Neuron (in vitro differentiated cells): ENCODE measurements around the gene FBH1.
"Not testable (repeated sequence)": the region's sequence is repeated elsewhere in the genome, so short reads cannot be mapped to it uniquely, and the experiment has no call there.

Experiments used
- H2AFZ ChIP-seq: one replicate; pipeline ENCODE4 v1.6.1; 2013; ENCODE audit warnings: low read depth, mild to moderate bottlenecking, inconsistent platforms, low read length, moderate library complexity
- H3K27me3 ChIP-seq: one replicate; pipeline ENCODE4 v1.6.1; 2013; ENCODE audit warnings: low read length; ENCODE audit not compliant: insufficient read depth
- H3K36me3 ChIP-seq: one replicate; pipeline ENCODE4 v1.6.1; 2013; ENCODE audit warnings: low read length; ENCODE audit not compliant: insufficient read depth
- H3K4me1 ChIP-seq: one replicate; pipeline ENCODE4 v1.6.1; 2013; ENCODE audit warnings: low read length; ENCODE audit not compliant: insufficient read depth
- H3K4me3 ChIP-seq: 2 replicates; pipeline ENCODE4 v1.5.1; 2013; ENCODE audit warnings: mild to moderate bottlenecking, low read length, moderate library complexity
- H3K9me3 ChIP-seq: one replicate; pipeline ENCODE4 v1.6.1; 2013; ENCODE audit warnings: low read length

Gene FBH1

GRCh38 chr10:5862981-5863685 is 26.9 kb upstream of the FBH1 start:
- H3K9me3 ChIP-seq, H3K27me3 ChIP-seq, H3K4me3 ChIP-seq, H2AFZ ChIP-seq, H3K36me3 ChIP-seq, H3K4me1 ChIP-seq: not testable (repeated sequence)

DNA sequence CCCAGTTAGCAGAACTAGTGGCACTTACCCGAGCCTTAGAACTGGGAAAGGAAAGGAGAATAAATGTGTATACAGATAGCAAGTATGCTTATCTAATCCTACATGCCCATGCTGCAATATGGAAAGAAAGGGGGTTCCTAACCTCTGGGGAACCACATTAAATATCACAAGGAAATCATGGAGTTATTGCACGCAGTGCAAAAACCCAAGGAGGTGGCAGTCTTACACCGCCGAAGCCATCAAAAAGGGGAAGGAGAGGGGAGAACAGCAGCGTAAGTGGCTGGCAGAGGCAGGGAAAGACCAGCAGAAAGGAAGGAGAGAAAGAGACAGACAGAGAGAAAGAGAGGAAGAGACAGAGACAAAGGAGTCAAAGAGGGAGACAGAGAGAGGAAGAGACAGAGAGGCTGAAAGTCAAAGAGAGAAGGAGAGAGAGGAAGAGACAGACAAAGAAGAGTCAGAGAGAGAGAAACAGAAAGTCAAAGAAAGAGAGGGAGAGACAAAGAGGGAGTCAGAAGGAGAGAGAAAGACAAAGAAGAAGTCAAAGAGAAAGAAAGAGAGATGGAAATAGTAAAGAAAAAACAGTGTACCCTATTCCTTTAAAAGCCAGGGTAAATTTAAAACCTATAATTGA is 23.5 kb upstream of the FBH1 start:
- not testable (repeated sequence) for H3K4me3 ChIP-seq, H3K27me3 ChIP-seq, H2AFZ ChIP-seq, H3K4me1 ChIP-seq, H3K36me3 ChIP-seq, H3K9me3 ChIP-seq

- not testable (repeated sequence) for H3K4me1 ChIP-seq, H3K36me3 ChIP-seq, H3K27me3 ChIP-seq, H3K9me3 ChIP-seq, H3K4me3 ChIP-seq, H2AFZ ChIP-seq
Measured at GRCh38 chr10:5867091-5867615, 22.9 kb upstream of the FBH1 start.

DNA sequence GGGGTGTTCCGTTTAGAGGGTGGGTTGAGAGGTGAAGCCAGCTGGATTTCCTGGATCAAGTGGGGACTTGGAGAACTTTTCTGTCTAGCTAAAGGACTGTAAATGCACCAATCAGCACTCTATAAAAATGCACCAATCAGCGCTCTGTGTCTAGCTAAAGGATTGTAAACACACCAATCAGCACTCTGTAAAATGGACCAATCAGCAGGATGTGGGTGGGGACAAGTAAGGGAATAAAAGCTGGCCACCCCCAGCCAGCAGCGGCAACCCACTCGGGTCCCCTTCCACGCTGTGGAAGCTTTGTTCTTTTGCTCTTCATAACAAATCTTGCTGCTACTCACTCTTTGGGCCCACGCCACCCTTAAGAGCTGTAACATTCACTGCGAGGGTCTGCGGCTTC is 21.7 kb upstream of the FBH1 start:
- H3K9me3 ChIP-seq, H3K36me3 ChIP-seq, H3K4me1 ChIP-seq, H2AFZ ChIP-seq, H3K27me3 ChIP-seq, H3K4me3 ChIP-seq: not testable (repeated sequence)

GRCh38 chr10:5869156-5869555 is 20.9 kb upstream of the FBH1 start:
- no peaks in the 10 kb centered on the region for H3K36me3 ChIP-seq
- no peaks in the 10 kb centered on the region for H3K27me3 ChIP-seq
- H3K4me1 ChIP-seq, result no peaks in the 10 kb centered on the region
- H2AFZ ChIP-seq, result no peak overlapping the region
- H3K9me3 ChIP-seq, result peaks cover 3% of the 10 kb centered on the region
- H3K4me3 ChIP-seq, result no peak overlapping the region

GRCh38 chr10:5871596-5871995 is 18.4 kb upstream of the FBH1 start:
- no peak overlapping the region for H2AFZ ChIP-seq
- no peaks in the 10 kb centered on the region for H3K27me3 ChIP-seq
- no peaks in the 10 kb centered on the region for H3K4me1 ChIP-seq
- peaks cover 3% of the 10 kb centered on the region for H3K9me3 ChIP-seq
- H3K36me3 ChIP-seq, result peaks cover 11% of the 10 kb centered on the region
- no peak overlapping the region for H3K4me3 ChIP-seq

- H2AFZ ChIP-seq, result no peak overlapping the region
- H3K9me3 ChIP-seq, result peaks cover 3% of the 10 kb centered on the region
- no peaks in the 10 kb centered on the region for H3K27me3 ChIP-seq
- no peak overlapping the region for H3K4me3 ChIP-seq
- peaks cover 27% of the 10 kb centered on the region for H3K36me3 ChIP-seq
- no peaks in the 10 kb centered on the region for H3K4me1 ChIP-seq
Measured at GRCh38 chr10:5873515-5873995, 16.5 kb upstream of the FBH1 start.

DNA sequence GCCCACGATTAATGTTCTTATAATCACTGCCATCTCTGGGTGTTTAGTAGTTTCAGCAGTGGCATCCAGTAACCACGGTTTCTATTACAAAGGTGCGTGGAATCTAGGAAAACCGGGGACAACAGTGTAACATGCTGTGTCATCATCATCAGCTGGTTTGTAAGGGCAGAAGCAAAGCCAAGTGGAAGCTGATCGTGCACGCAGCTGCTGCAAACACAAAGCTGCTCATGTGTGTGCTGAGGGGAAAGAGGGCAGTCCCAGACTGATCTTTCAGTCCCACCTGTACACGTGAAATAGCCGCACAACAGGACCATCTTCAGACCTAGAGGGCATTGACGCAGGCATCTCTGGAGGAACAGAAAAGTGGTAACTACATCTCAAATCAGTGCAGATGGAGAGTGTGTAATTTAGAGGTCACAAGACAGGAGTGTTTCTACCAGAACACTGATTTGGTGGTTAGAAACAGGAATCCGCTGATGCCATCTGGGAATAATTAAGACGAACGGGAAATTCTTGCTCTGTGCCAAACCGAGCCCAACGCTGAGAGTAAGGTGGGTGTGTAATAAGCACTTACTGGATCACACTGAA is 13.8 kb upstream of the FBH1 start:
- no peaks in the 10 kb centered on the region for H3K4me1 ChIP-seq
- no peaks in the 10 kb centered on the region for H3K9me3 ChIP-seq
- peaks cover 47% of the 10 kb centered on the region for H3K36me3 ChIP-seq
- H3K27me3 ChIP-seq, result no peaks in the 10 kb centered on the region
- H3K4me3 ChIP-seq, result no peak overlapping the region
- no peak overlapping the region for H2AFZ ChIP-seq

DNA sequence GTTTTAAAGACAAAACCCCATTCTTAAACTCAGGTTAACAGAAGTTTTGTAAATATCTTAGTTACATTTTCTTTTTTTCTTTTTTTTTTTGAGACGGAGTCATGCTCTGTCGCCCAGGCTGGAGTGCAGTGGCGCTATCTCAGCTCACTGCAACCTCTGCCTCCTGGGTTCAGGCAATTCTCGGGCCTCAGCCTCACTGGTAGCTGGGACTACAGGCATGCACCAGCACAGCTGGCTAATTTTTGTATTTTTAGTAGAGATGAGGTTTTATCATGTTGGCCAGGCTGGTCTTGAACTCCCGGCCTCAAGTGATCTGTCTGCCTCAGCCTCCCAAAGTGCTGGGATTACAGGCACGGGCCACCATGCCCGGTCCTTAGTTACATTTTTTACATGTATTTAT is 13.0 kb upstream of the FBH1 start:
- not testable (repeated sequence) for H2AFZ ChIP-seq, H3K9me3 ChIP-seq, H3K4me1 ChIP-seq, H3K27me3 ChIP-seq, H3K4me3 ChIP-seq
- peaks cover 49% of the 10 kb centered on the region for H3K36me3 ChIP-seq

- Histone ChIP-seq H3K4me3 (no peak overlapping the region), H3K27me3 (no peaks in the 10 kb centered on the region), H3K36me3 (peaks cover 72% of the 10 kb centered on the region), H3K4me1 (peaks cover 4% of the 10 kb centered on the region), H3K9me3 (no peaks in the 10 kb centered on the region), H2AFZ (no peak overlapping the region)
Measured at GRCh38 chr10:5882961-5883360, 7.1 kb upstream of the FBH1 start.

GRCh38 chr10:5885619-5886018 is 4.4 kb upstream of the FBH1 start:
- H3K4me1 ChIP-seq, result peaks cover 12% of the 10 kb centered on the region
- no peak overlapping the region for H3K4me3 ChIP-seq
- H3K9me3 ChIP-seq, result no peaks in the 10 kb centered on the region
- H2AFZ ChIP-seq, result no peak overlapping the region
- H3K27me3 ChIP-seq, result no peaks in the 10 kb centered on the region
- peaks cover 52% of the 10 kb centered on the region for H3K36me3 ChIP-seq

- no peaks in the 10 kb centered on the region for H3K9me3 ChIP-seq
- peaks cover 20% of the 10 kb centered on the region for H3K4me1 ChIP-seq
- no peak overlapping the region for H3K4me3 ChIP-seq
- H2AFZ ChIP-seq, result no peak overlapping the region
- peaks cover 45% of the 10 kb centered on the region for H3K36me3 ChIP-seq
- no peaks in the 10 kb centered on the region for H3K27me3 ChIP-seq
Measured at GRCh38 chr10:5887029-5887428, 3.0 kb upstream of the FBH1 start.

DNA sequence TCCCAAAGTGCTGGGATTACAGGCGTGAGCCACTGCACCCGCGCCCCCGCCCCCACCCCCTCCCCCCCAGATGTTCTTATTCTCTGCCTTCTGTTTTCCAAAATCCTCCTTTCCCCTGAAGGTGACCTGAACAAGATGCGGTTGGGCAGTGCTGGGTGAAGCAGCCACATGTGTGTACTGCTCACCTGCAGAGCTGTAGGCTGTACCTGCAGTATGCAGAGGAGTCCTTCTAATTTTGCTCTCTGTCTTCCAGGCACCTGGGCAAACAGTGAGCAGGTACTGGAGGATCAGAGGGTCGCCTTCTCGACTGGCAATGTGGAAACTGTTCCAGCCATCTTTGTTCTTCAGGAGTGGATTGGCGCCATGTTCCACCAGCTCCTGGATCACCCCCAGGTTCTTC is 2.4 kb upstream of the FBH1 start:
- Histone ChIP-seq H3K4me3 (peak overlapping the region; percentile 61), H3K27me3 (no peaks in the 10 kb centered on the region), H3K4me1 (peaks cover 20% of the 10 kb centered on the region), H2AFZ (no peak overlapping the region), H3K36me3 (peaks cover 39% of the 10 kb centered on the region), H3K9me3 (no peaks in the 10 kb centered on the region)
